ENCODE data around the gene NPBWR2.

Gene NPBWR2

GRCh38 chr20:64106981-64107735 lies at the start of gene NPBWR2:
Gene NPBWR2 (minus strand): TSS chr20:64107565. CDS start chr20:64106831, 734 bp downstream.
- DNase-seq (ENCODE audit: low read depth), result no peak

- no peak for DNase-seq (ENCODE audit: low read depth)
These were observed 48.9 kb upstream of the NPBWR2 start for GRCh38 chr20:64156136-64156885.

GRCh38 chr20:64155258-64156135 lies 48.1 kb upstream of the NPBWR2 start:
- no peak for DNase-seq (ENCODE audit: low read depth)

- no peak for DNase-seq (ENCODE audit: low read depth)
These were observed 47.4 kb upstream of the NPBWR2 start for GRCh38 chr20:64154590-64155257.

- DNase-seq (ENCODE audit: low read depth), result no peak
These were observed 46.7 kb upstream of the NPBWR2 start for GRCh38 chr20:64153861-64154589.

- DNase-seq (ENCODE audit: low read depth), result no peak
These were observed 46.0 kb upstream of the NPBWR2 start for GRCh38 chr20:64153410-64153809.

GRCh38 chr20:64152906-64153305 lies 45.5 kb upstream of the NPBWR2 start:
- no peak for DNase-seq (ENCODE audit: low read depth)

- no peak for DNase-seq (ENCODE audit: low read depth)
These were observed 44.5 kb upstream of the NPBWR2 start for GRCh38 chr20:64151633-64152530.

GRCh38 chr20:64150756-64151632 lies 43.6 kb upstream of the NPBWR2 start:
- no peak for DNase-seq (ENCODE audit: low read depth)

- no peak for DNase-seq (ENCODE audit: low read depth)
These were observed 42.6 kb upstream of the NPBWR2 start for GRCh38 chr20:64149809-64150560.

GRCh38 chr20:64149141-64149540 lies 41.8 kb upstream of the NPBWR2 start:
- no peak for DNase-seq (ENCODE audit: low read depth)

GRCh38 chr20:64148581-64148980 lies 41.2 kb upstream of the NPBWR2 start:
- no peak for DNase-seq (ENCODE audit: low read depth)

GRCh38 chr20:64146936-64147477 lies 39.6 kb upstream of the NPBWR2 start:
- DNase-seq (ENCODE audit: low read depth), result no peak

- no peak for DNase-seq (ENCODE audit: low read depth)
These were observed 39.1 kb upstream of the NPBWR2 start for GRCh38 chr20:64146301-64146935.

- DNase-seq (ENCODE audit: low read depth), result no peak
These were observed 38.3 kb upstream of the NPBWR2 start for GRCh38 chr20:64145458-64146300.

GRCh38 chr20:64144144-64144912 lies 37.0 kb upstream of the NPBWR2 start:
- DNase-seq (ENCODE audit: low read depth), result no peak

Data from GM04503 (cell line).